Stimulated activated CD4-positive, alpha-beta T cell treated with anti-CD3 and anti-CD28 coated beads, Interleukin-1b, Interleukin-23, amount 100 ng/mL, for 4 hours (primary cell): ENCODE results near the gene PEX6.
"Not testable (repeated sequence)": the region's sequence is repeated elsewhere in the genome, so short reads cannot be mapped to it uniquely, and the experiment has no call there.

Source experiments
- DNase-seq, 2 donors: peaks; one replicate each; pipeline ENCODE4 v3.0.0-alpha.2; 2020; ENCODE audit warnings: low read depth in 2 of 2

The PEX6 gene

GRCh38 chr6:42967228-42967627 is 11.8 kb downstream of the PEX6 start:
- DNase-seq: no peak

- no peak for DNase-seq
These were observed 12.4 kb downstream of the PEX6 start for GRCh38 chr6:42966571-42966970.

- DNase-seq: no peak
These were observed 15.0 kb downstream of the PEX6 start for GRCh38 chr6:42963855-42964605.

GRCh38 chr6:42963179-42963854 is 15.7 kb downstream of the PEX6 start:
- no peak for DNase-seq

GRCh38 chr6:42962502-42963178 is 16.3 kb downstream of the PEX6 start:
- no peak for DNase-seq

- no peak for DNase-seq
These were observed 16.9 kb downstream of the PEX6 start for GRCh38 chr6:42962096-42962495.

GRCh38 chr6:42961020-42961470 is 17.9 kb downstream of the PEX6 start:
- no peak for DNase-seq

- no peak for DNase-seq
These were observed 18.6 kb downstream of the PEX6 start, which contains the start of gene GNMT for GRCh38 chr6:42960243-42961019. GNMT (plus strand) TSS chr6:42960754; CDS start chr6:42960768, 14 bp downstream.

- DNase-seq: no peak
These were observed 19.1 kb downstream of the PEX6 start for GRCh38 chr6:42959917-42960242.

- DNase-seq: no peak
These were observed 20.9 kb downstream of the PEX6 start for GRCh38 chr6:42958125-42958524.

GRCh38 chr6:42954405-42954804 is 24.6 kb downstream of the PEX6 start:
- DNase-seq: not testable (repeated sequence)

GRCh38 chr6:42952389-42952788 is 26.6 kb downstream of the PEX6 start:
- DNase-seq: no peak

- DNase-seq: no peak
These were observed 31.0 kb downstream of the PEX6 start for GRCh38 chr6:42947950-42948349.

- DNase-seq: no peak
These were observed 36.5 kb downstream of the PEX6 start for GRCh38 chr6:42942444-42942843.

GRCh38 chr6:42941356-42941755 is 37.6 kb downstream of the PEX6 start:
- not testable (repeated sequence) for DNase-seq

- DNase-seq: no peak
These were observed 38.4 kb downstream of the PEX6 start for GRCh38 chr6:42940493-42941045.

- DNase-seq: no peak
These were observed 39.2 kb downstream of the PEX6 start for GRCh38 chr6:42939810-42940167.

- no peak for DNase-seq
These were observed 39.8 kb downstream of the PEX6 start for GRCh38 chr6:42938987-42939809.

- DNase-seq: no peak
These were observed 40.6 kb downstream of the PEX6 start for GRCh38 chr6:42938428-42938796.

GRCh38 chr6:42937548-42938427 is 41.2 kb downstream of the PEX6 start:
- DNase-seq: no peak
